ENCODE results near the gene UNC45B. TPM values are rescaled to one million over a fixed set of nuclear protein-coding genes. Genes with fewer than 3 reads are reported as not detected.

Gene UNC45B
- polyA plus RNA-seq, 1 donor (not counting 4 experiments of a cell fraction or from before 2014, with no cell fraction given) = 0.03 TPM

DNA sequence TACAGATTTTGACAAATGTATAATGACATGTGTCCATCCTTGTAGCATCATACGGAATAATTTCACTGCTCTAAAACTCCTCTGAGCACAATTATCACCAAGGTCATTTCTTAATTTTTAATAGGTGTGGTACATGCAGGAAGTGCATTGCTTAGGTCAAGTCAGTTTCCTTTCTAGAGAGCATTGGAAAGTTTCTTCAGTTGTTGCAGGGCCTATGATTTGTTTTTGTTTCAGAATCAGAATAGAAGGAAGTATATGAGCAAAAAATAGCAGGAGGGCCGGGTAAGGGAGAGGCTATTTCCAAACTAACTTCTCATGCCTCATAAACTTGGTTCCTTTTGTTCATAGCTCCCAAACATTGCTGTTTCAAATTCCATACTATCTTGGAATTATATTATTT is 71.3 kb downstream of the UNC45B start:
- no peak for TF ChIP-seq EZH2 (IDR thresholded peaks at IDR 0.05; ENCODE audit: low read length)
- TF ChIP-seq, protein P1, sequence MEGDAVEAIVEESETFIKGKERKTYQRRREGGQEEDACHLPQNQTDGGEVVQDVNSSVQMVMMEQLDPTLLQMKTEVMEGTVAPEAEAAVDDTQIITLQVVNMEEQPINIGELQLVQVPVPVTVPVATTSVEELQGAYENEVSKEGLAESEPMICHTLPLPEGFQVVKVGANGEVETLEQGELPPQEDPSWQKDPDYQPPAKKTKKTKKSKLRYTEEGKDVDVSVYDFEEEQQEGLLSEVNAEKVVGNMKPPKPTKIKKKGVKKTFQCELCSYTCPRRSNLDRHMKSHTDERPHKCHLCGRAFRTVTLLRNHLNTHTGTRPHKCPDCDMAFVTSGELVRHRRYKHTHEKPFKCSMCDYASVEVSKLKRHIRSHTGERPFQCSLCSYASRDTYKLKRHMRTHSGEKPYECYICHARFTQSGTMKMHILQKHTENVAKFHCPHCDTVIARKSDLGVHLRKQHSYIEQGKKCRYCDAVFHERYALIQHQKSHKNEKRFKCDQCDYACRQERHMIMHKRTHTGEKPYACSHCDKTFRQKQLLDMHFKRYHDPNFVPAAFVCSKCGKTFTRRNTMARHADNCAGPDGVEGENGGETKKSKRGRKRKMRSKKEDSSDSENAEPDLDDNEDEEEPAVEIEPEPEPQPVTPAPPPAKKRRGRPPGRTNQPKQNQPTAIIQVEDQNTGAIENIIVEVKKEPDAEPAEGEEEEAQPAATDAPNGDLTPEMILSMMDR (optimal IDR thresholded peaks at IDR 0.05 in 1 of 3, IDR thresholded peaks at IDR 0.05 in 1 of 3, conservative IDR thresholded peaks at IDR 0.05 in 1 of 3; ENCODE audit: extremely low read depth in 1 of 3, insufficient read depth in 2 of 3, low read length in 3 of 3) = no peak
- no peak overlapping the region for H3K27ac ChIP-seq (ENCODE audit: control insufficient read depth, insufficient read depth, low read length)
- no peak for FAIRE-seq
- H3K4me3 ChIP-seq (ENCODE audit: control insufficient read depth in 2 of 3, extremely low read depth in 1 of 3, insufficient read depth in 2 of 3, low read depth in 1 of 3, low read length in 3 of 3) = no peak overlapping the region
- dilution Hi-C loops (cut with MboI; ENCODE audit: extremely low pct_ligation_motif_present, low sequenced_read_pairs) = no loop called here
- no peak overlapping the region for H3K9ac ChIP-seq (ENCODE audit: control insufficient read depth, extremely low read depth, insufficient read depth, low read length)
- no peak overlapping the region for H3K4me2 ChIP-seq (ENCODE audit: control insufficient read depth, extremely low read depth, insufficient read depth, low read depth, low read length)
- no peak for DNase-seq (ENCODE audit: low read depth, low spot score)
- H4K20me1 ChIP-seq (ENCODE audit: control insufficient read depth, extremely low read depth, insufficient read depth, low read length) = no peaks in the 10 kb centered on the region
- no peaks in the 10 kb centered on the region for H3K79me2 ChIP-seq (ENCODE audit: control insufficient read depth, insufficient read depth, low read length)
- no peak overlapping the region for H2AFZ ChIP-seq (ENCODE audit: control insufficient read depth, low read length)
- H3K9me1 ChIP-seq (ENCODE audit: control insufficient read depth, extremely low read depth, insufficient read depth, low read length) = no peaks in the 10 kb centered on the region
- H3K36me3 ChIP-seq (ENCODE audit: control insufficient read depth in 2 of 2, extremely low read depth in 1 of 2, insufficient read depth in 2 of 2, low read length in 2 of 2) = no peaks in the 10 kb centered on the region
- H3K4me1 ChIP-seq (ENCODE audit: control insufficient read depth, extremely low read depth, insufficient read depth, low read length) = no peaks in the 10 kb centered on the region
- H3K9me3 ChIP-seq (ENCODE audit: control insufficient read depth, low read depth, low read length) = no peaks in the 10 kb centered on the region
- no peaks in the 10 kb centered on the region for H3K27me3 ChIP-seq (ENCODE audit: control insufficient read depth, extremely low read depth, insufficient read depth, low read length)

DNA sequence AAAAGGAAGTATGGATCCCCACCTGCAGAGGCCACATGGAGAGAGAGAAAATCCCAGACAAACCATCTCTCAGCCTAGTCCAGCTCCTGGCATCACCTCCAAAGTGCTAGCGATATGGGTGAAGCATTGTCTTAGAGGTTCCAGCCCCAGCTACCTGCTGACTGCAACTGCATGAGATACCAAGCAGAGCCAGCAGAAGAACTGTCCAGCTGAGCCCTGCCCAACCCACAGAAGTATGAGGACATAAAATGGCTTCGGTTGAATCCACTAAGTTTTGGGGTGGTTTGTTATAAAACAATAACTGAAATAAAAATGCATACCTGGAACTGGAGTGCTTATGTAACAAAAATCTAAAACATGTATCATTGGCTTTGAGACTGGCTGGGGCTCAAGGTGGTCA is 74.8 kb downstream of the UNC45B start:
- DNase-seq (ENCODE audit: low read depth, low spot score) = no peak
- Histone ChIP-seq H4K20me1 (ENCODE audit: control insufficient read depth, extremely low read depth, insufficient read depth, low read length) (no peaks in the 10 kb centered on the region), H3K27me3 (ENCODE audit: control insufficient read depth, extremely low read depth, insufficient read depth, low read length) (no peaks in the 10 kb centered on the region), H3K79me2 (ENCODE audit: control insufficient read depth, insufficient read depth, low read length) (no peaks in the 10 kb centered on the region), H3K4me3 (ENCODE audit: control insufficient read depth in 2 of 3, extremely low read depth in 1 of 3, insufficient read depth in 2 of 3, low read depth in 1 of 3, low read length in 3 of 3) (no peak overlapping the region), H3K4me2 (ENCODE audit: control insufficient read depth, extremely low read depth, insufficient read depth, low read depth, low read length) (no peak overlapping the region), H3K36me3 (ENCODE audit: control insufficient read depth in 2 of 2, extremely low read depth in 1 of 2, insufficient read depth in 2 of 2, low read length in 2 of 2) (no peaks in the 10 kb centered on the region), H3K9me3 (ENCODE audit: control insufficient read depth, low read depth, low read length) (no peaks in the 10 kb centered on the region), H3K27ac (ENCODE audit: control insufficient read depth, insufficient read depth, low read length) (no peak overlapping the region), H3K9me1 (ENCODE audit: control insufficient read depth, extremely low read depth, insufficient read depth, low read length) (no peaks in the 10 kb centered on the region), H3K9ac (ENCODE audit: control insufficient read depth, extremely low read depth, insufficient read depth, low read length) (no peak overlapping the region), H3K4me1 (ENCODE audit: control insufficient read depth, extremely low read depth, insufficient read depth, low read length) (no peaks in the 10 kb centered on the region), H2AFZ (ENCODE audit: control insufficient read depth, low read length) (no peak overlapping the region)
- TF ChIP-seq, protein P1 (optimal IDR thresholded peaks at IDR 0.05 in 1 of 3, IDR thresholded peaks at IDR 0.05 in 1 of 3, conservative IDR thresholded peaks at IDR 0.05 in 1 of 3; ENCODE audit: extremely low read depth in 1 of 3, insufficient read depth in 2 of 3, low read length in 3 of 3) = no peak
- no peak for TF ChIP-seq EZH2 (IDR thresholded peaks at IDR 0.05; ENCODE audit: low read length)
- dilution Hi-C loops (cut with MboI; ENCODE audit: extremely low pct_ligation_motif_present, low sequenced_read_pairs) = no loop called here
- FAIRE-seq = no peak
